LoVo (cell line): ENCODE measurements around the gene GSN.

Experiments used
- DNase-seq: peaks from one replicate; pipeline ENCODE4 v3.0.0-alpha.2; 2016; ENCODE audit warnings: low spot score

Gene GSN

DNA sequence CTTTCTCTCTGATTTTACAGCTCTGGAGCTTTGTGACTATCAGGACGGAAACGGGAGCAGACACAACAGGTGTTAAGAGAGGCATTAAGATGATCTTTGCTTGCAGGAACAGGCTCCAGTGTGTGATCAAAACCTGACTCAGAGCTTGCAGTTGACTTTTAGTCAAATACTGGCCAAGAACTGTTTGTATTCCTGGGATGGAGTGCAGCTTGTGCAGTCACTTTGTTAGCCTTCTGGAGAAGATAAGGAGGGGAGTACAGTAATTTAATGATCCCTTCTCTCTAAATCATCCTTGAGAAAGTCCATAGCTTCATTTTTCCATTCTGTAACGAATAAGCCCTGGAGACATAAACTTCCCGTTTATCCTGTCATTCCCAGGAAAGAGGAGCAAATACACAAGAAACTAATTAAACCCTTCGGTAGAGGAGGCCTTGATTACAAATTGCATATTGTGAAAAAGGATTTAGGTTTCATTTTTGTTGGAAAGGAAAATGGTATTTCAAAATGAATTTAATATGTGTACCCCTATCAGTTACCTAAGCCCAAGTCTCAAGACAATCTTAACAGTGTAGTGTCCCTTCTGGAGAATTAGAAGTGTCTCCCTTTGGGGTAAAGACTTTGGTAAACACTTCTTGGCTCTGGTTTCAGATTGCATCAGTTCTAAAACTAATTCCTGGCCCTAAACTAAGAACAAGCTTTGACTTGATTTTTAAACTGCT, 105.2 kb downstream of the GSN start:
- no peak for DNase-seq

- DNase-seq = peak; percentile 31
Measured at GRCh38 chr9:121376214-121376830, 108.4 kb downstream of the GSN start.

- no peak for DNase-seq
Measured at GRCh38 chr9:121380846-121381245, 112.9 kb downstream of the GSN start.
